HG03280 (cell line): ENCODE results near the gene IQCB1.
"Not testable (repeated sequence)": the region's sequence is repeated elsewhere in the genome, so short reads cannot be mapped to it uniquely, and the experiment has no call there.

Experiments used
- ATAC-seq: cut with Tn5 transposase; IDR thresholded peaks from one replicate; pipeline ENCODE4 v1.9.1; 2021; ENCODE audit warnings: mild to moderate bottlenecking, moderate library complexity; ENCODE audit not compliant: unreplicated experiment

The IQCB1 gene

GRCh38 chr3:121834671-121835464, at the start of gene IQCB1, which contains the start of gene EAF2:
TSS of gene IQCB1 (minus strand) at chr3:121835060. CDS start at chr3:121828960, 6,100 bp downstream.
TSS of gene EAF2 (plus strand) at chr3:121835209. CDS start at chr3:121835286, 77 bp downstream.
- ATAC-seq: peak; percentile 98

GRCh38 chr3:121883507-121883906, 48.6 kb upstream of the IQCB1 start:
- no peak for ATAC-seq

GRCh38 chr3:121878411-121878810, 43.6 kb upstream of the IQCB1 start:
- ATAC-seq: no peak

GRCh38 chr3:121871430-121871829, 36.6 kb upstream of the IQCB1 start:
- no peak for ATAC-seq

- ATAC-seq: no peak
Observed at GRCh38 chr3:121870717-121871116, 35.9 kb upstream of the IQCB1 start.

GRCh38 chr3:121869736-121870135, 34.9 kb upstream of the IQCB1 start:
- ATAC-seq: no peak

GRCh38 chr3:121863801-121864200, 28.9 kb upstream of the IQCB1 start:
- ATAC-seq: no peak

GRCh38 chr3:121863247-121863646, 28.4 kb upstream of the IQCB1 start:
- ATAC-seq: not testable (repeated sequence)

GRCh38 chr3:121857778-121858177, 22.9 kb upstream of the IQCB1 start:
- not testable (repeated sequence) for ATAC-seq

- no peak for ATAC-seq
Observed at GRCh38 chr3:121855555-121855954, 20.7 kb upstream of the IQCB1 start.

GRCh38 chr3:121852256-121852655, 17.4 kb upstream of the IQCB1 start:
- no peak for ATAC-seq

- no peak for ATAC-seq
Observed at GRCh38 chr3:121844892-121845291, 10.0 kb upstream of the IQCB1 start.

GRCh38 chr3:121839962-121840361, 5.1 kb upstream of the IQCB1 start:
- ATAC-seq: no peak

- no peak for ATAC-seq
Observed at GRCh38 chr3:121836481-121836880, 1.6 kb upstream of the IQCB1 start.

GRCh38 chr3:121836064-121836463, 1.2 kb upstream of the IQCB1 start:
- no peak for ATAC-seq

- ATAC-seq: peak; percentile 7
Observed at GRCh38 chr3:121835465-121835801, 573 bp upstream of the IQCB1 start.

- ATAC-seq: no peak
Observed at GRCh38 chr3:121834157-121834670, 646 bp downstream of the IQCB1 start.

- no peak for ATAC-seq
Observed at GRCh38 chr3:121822973-121823372, 11.9 kb downstream of the IQCB1 start.

GRCh38 chr3:121821421-121822199, 13.2 kb downstream of the IQCB1 start:
- no peak for ATAC-seq

GRCh38 chr3:121819236-121819635, 15.6 kb downstream of the IQCB1 start:
- no peak for ATAC-seq

- ATAC-seq: no peak
Observed at GRCh38 chr3:121818578-121818977, 16.3 kb downstream of the IQCB1 start.

- ATAC-seq: no peak
Observed at GRCh38 chr3:121817753-121818152, 17.1 kb downstream of the IQCB1 start.
